Activated CD4-positive, alpha-beta T cell treated with anti-CD3 and anti-CD28 coated beads, Interleukin-2, amount 50 U/mL, for 48 hours (primary cell): Measurements from ENCODE around the gene BANP.
A peak's percentile ranks its signal among the peaks of the same experiment; 100 is the strongest.
"Not testable (repeated sequence)": the region's sequence is repeated elsewhere in the genome, so short reads cannot be mapped to it uniquely, and the experiment has no call there.

Source experiments
- DNase-seq, 2 experiments: peaks; one replicate each; pipeline ENCODE4 v3.0.0-alpha.2; 2020

Gene BANP

DNA sequence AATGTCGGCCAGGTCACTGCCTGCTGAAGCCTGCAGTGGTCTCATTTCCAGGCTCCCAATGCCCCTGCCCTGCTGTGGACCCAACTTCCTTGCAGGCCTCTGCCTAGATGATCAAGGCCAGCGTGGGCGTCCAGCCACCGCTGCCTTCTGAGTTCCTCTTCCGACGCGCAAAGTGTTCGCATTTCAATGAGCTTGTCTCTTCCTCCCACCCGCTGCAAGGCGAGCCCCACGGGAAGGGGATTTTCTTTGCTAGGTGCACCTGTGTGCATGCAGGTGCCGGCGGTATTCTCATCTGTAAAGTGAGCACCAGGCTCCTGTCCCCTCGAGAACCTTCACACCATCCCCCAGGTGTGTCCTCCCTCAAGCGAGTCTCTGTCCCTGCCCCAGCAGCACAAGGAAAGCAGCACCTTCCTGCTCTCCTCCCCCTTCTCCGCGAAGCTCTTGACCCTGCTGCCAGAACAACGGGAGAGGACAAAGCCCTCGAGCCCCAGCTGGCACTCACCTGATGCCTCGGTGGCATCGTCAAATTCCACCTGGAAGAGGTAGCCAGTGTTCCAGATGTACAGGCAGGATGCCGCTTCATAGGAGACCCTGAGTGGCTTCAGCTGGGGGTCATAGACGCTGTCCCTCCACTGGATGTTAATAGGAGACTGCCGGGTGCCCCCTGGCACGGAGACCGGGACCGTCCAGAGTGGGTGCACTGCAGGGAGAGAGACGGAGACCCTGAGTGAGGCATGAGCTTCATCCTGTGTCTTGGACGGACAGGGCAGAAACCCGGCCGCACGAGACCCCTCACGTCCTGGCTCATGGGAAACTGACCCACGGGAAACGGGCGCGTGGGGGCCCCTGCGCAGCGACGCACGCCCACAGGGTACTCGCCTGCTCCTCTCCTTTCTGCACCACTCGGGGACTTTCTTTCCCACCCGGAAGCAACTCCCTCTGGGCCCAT lies 24.7 kb upstream of the BANP start:
- peak in 1 of 2 experiments; percentile 17 for DNase-seq

DNA sequence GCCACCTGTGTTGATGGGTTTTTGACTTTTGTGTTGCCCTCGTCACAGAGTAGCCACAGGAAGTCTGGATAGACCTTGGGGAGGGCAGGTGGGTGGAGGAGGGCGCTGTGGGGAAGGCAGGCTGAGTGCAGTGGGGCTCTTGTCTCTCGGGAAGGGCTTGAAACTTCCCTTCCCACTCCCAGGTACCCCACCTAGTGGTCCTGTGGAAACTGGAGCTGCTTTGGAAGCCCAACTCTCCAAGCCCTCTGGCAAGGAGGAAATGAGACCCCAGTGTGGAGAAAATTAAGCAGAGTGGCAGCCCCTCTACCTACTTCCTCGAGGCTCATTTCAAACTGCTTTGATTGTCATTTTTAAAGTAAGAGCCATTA lies 24.1 kb upstream of the BANP start:
- no peak for DNase-seq

DNA sequence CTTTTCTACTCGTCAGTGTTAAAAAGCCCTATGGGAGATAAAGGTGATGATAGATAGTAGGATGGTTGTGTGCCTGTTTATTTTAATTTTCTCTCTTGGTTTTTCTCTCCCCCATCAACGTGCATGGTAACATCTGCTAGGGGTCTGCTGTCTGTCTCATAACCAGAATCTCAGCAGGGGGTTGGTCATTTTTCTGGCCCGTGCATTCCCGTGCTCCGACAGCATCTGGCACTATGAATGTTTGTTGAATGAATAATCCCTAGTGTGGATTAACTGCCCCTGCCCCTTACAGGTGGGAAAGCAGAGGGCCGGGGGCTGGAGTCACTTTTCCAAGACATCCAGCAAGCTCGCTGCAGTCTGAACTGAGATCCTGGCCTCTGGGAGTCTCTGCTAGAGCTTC lies 21.2 kb upstream of the BANP start:
- no peak for DNase-seq

DNA sequence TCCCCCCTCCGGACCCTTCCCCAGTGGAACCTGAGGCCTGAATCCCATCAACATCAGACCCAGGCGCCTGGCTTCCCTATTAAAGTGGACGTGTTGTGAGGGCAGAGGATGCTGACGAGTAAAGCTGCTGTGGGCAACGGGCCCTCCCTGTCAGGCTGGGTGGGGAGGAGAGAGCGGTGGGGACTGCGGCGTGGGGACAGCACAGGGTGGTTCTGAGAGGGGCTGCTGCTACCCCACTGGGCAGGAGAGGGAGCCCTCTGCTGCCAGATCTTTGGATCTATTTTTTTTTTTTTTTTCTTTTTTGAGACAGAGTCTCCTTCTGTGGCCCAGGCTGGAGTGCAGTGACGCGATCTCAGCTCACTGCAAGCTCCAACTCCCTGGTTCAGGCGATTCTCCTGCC lies 20.8 kb upstream of the BANP start:
- no peak for DNase-seq

DNA sequence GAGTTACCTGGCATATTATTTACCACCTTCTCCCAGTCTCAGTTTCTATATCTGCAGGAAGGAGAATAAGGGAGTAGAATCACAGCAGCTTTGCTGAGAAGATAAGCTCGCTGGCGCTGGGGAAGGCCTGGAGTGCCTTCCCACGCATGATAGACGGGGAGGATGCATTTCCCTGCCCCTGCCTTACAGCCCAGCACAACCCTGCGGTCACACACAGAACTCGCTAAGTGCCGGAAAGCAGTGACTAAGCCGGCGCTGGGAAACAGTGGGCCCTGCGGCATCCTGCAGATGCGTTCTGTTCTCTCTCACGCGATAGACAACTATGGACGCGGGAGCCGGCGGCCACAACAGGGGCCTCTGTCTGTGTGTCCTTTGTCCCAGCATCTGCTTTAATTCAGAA lies 19.7 kb upstream of the BANP start:
- DNase-seq: no peak

DNA sequence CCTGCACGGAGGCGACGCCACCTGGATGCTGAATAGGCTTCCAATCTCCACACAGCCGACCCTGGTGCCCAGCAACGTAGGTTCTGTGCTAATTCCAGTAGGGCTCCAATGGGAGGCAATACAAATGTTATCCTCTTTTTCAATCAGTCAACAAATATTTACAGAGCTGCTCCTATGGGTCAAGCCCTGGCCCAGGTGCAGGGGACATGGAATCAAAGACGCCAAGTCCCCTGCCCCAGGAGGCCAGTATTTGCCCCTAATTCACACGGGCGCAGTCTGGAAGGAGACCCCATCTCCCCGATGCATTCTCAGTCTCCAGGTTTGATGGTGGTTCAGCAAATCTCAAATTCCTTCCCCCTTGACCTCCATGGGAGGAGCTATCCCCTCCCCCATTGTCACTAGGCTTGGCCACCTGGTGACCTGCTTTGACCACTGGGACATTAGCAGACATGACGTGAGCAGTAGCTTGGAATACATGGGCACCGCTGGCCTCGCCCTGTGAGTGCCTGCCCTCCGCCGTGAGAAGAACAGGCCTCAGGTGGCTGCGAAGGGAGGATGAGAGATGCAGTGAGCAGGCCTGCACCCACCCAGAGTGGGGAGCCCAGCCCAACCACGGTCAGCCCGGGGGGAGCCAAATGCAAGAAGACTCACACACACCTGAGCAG lies 18.6 kb upstream of the BANP start:
- not testable (repeated sequence) for DNase-seq

DNA sequence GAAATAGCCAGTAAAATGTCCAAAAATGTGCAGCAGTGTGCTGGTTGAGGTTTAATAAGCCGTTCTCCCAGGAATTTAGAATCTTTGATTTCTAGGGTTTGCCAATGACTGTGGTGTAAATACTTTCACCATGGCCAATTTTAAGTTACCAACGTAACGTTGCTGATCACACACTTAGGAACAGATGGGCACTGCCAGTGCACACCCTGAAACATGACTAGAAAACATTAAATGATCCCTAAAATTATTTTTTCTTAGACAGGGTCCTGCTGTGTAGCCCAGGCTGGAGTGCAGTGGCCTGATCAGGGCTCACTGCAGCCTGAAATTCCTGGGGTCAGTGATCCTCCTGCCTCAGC lies 18.1 kb upstream of the BANP start:
- no peak for DNase-seq

DNA sequence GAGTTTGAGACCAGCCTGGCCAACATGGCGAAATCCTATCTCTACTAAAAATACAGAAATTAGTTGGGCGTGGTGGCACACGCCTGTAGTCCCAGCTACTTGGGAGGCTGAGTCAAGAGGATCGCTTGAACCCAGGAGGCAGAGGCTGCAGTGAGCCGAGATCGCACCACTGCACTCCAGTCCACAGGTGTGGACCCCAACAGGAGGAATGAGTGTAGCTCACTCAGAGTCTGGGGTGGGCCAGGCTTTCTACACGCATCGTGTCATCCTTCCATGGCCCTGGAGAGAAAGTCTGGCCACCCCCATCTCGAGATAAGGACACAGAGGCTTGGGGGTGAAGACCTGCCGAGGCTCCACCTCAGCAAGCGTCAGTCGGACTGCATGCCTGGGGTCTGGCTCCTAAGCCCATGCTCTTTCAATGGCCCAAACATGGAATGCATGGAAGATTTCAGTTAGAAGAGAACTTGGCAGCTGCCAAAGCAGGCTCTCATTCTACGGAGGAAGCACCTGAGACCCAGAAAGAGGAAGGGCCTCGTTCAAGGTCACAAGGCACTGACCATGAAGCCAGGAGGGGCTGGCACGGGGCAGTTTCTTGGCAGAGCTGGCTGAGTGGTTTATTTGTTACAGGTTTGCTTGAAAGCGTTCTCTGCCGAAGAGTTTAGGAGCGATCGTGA lies 16.3 kb upstream of the BANP start:
- DNase-seq: not testable (repeated sequence)

DNA sequence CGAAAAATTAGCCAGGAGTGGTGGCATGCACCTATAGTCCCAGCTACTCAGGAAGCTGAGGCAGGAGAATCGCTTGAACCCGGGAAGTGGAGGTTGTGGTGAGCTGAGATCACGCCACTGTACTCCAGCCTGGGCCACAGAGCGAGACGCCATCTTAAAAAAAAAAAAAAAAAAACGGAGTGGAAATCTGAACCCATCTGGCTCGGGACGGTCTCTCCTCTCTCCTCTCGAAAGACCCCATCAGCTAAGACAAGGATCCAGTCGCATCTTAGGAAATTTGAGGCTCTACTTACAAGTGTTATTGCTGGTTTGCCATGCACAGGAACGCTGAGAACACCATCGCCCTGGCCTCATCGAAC lies 15.2 kb upstream of the BANP start:
- DNase-seq: not testable (repeated sequence)

DNA sequence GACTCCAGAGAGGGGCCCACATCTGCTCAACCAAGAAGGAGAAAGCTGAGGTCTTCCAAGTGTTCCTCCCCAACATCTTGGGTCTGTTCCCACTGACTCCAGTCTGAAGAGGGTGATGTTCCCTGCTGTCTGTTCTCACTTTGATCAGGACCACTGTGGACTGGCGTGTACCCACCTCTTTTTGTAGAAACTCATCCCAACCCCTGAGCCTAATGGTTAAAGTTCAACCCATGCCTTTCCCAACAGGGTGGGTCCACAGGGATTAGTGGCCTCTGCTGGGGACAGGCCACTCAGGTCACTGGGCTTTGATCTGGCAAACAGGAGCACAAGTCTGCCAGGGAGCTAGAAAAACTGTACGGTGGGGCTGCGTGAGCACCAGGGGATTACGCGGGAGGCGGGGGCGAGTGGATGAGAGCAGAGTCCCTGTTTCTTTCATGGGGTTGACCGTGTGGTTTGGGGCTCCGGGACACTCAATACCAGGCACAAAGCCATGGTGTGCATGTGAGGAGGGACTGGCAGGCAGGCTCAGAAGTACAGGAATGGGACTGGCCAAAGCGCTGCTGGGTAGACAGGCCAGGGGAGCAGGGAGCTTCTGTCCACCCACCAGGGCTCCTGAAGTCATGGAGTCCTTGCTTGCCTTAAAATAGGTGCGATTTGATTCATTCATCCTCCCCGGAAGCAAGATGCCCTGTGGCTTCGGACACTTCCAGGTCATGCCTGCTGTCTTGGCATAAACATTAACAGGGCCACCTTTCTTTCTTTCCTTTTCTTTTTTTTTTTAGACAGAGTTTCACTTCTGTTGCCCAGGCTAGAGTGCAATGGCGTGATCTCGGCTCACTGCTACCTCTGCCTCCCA lies 14.6 kb upstream of the BANP start, which contains the start of gene CA5A:
Gene CA5A (minus strand): TSS at position 155 of the 856 bp plus-strand sequence. CDS start 79 bp downstream, at position 76.
- DNase-seq: no peak

DNA sequence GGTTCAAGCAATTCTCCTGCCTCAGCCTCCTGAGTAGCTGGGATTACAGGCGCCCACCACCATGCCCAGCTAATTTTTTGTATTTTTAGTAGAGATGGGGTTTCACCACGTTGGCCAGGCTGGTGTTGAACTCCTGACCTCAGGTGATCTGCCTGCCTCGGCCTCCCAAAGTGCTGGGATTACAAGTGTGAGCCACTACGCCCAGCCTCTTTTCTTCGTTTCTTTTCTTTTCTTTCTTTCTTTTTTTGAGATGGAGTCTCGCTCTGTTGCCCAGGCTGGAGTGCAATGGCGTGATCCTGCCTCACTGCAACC lies 14.0 kb upstream of the BANP start:
- DNase-seq: not testable (repeated sequence)

DNA sequence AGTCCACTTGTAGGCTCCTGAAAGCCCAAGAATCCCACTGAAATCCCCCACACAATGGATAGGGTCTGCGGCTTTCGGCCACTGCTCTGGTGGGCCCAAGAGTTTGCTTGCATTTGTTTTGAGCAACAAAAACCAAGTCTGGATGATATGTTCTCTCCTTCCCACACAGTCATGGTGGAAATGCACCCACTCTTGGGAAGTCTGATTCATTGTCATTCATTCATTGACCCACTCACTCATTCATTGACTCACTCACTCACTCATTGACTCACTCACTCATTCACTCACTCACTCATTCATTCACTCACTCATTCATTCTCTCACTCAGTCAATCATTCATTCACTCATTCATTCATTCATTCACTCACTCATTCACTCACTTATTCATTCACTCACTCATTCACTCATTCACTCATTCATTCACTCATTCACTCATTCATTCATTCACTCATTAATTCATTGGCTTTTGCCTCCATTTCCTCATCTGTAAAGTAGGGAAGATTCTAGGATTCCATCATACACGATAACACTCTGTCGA lies 12.8 kb upstream of the BANP start:
- DNase-seq: no peak

DNA sequence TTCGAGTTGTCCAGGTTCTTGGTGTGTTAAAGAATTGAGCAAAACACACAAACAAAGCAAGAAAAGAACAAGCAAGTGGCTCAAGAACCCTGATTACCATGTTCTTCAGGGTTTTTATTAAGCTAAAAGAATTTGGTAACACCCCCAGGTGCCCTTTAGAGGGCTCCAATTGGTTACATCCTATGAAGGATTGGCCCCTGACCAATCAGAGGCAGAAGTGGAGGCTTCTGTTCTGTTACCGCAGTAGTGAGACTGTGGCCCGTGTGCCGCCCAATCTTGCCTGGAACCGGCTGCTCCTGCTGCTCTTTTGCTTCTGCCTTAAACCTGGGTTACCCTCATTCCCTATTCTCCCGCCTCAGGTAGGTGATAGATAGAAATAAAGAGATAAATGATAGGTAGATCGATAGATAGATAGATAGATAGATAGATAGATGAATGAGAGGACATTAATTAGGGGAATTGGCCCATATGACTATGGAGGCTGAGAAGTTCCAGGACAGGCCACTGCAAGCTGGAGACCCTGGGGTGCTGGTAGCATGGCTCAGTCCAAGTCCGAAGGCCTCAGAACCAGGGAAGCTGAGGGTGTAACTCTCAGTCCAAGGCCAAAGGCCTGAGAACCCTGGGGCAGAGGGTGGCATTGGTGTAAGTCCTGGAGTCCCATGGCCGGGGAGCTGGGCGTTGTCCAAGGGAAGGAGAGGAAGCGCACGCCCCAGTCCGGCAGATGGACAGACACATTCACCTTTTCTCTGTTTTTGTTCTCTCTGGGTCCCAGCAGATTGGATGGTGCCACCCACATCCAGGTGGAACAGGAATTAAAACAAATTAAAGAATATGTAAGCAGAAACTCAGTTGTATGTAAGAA lies 11.4 kb upstream of the BANP start:
- no peak for DNase-seq

DNA sequence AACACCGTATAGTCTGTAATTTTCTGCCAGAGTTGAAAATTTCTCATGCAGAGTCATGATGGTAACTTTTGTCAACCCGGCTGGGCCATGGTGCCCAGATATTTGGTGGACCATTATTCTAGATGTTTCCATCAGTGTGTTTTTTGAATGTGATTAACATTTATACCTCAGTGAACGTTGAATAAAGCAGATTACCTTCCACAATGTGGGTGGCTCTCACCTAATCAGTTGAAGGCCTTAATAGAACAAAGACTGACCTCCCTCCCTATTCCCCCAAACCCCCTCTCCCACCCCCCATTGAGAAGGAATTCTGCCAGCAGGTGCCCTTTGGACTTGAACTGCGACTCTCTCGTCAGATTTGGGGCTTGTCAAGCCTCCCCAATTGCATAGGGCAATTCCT lies 8.6 kb upstream of the BANP start:
- DNase-seq: no peak

DNA sequence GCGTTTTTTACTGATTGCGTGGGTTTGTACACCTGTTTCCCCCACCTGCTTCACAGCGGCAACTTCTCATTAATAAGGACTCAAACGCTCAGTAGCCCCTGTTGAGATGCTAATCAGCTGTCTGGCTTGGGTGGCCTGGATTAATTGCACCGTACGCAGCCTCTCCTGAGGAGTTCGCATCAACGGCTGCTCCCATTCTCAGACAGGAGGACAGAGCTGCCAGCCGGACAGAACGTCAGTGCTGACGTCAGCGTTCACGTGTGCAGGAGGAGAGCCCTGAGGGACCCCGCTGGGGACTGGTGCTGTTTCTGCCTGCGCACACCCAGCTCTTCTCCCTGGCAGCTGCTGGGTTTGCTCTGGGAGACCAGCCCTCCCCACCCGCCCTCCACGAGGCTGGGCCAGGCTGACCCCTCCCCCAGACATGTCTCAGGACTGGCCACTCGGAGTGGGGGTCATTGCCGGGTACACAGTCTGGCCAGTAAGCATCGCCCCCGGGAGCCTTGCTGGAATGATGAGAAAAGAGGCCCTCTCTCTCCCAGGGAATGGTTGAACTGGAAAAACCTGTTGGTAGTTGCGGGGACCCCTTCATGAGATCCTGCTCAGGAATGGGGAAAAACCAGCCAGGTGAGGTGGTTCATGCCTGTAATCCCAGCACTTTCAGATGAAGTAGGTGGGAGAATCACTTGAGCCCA lies 5.7 kb upstream of the BANP start:
- DNase-seq: no peak

DNA sequence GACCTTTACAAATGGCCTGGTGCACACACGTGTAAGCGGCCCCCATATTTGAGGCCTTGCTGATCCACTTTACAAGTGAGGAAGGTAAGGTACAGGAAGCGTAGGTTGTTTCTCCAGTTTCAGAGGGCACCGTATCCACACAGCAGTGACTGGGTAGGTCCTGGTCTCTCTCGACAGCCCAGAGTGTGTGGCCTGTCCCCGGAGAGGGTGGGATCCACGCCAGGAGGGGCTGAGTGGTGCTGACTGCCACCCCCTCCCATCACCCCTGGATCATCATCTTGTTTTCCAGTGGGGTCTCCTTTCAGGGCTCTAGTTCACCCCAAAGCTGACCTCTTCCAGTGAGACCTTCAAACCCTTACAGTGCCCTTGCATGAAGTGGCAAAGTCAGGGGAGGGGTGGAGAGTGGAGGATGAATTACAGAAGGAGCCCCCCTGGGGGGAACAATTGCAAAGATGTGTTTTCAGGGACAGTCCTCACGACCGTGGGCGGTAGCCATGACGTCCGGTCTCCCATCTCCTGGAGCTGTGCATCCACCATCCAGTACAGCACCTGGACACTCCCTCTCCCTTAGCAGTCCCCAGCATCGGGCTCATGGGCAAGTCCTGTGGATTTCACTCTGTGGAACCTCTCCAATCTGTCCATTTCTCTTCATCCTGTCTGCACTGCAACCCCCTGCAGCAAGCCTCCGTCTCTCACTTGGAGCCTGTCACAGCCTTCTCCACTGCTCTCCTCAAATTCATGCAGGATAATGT lies 4.5 kb upstream of the BANP start:
- no peak for DNase-seq

DNA sequence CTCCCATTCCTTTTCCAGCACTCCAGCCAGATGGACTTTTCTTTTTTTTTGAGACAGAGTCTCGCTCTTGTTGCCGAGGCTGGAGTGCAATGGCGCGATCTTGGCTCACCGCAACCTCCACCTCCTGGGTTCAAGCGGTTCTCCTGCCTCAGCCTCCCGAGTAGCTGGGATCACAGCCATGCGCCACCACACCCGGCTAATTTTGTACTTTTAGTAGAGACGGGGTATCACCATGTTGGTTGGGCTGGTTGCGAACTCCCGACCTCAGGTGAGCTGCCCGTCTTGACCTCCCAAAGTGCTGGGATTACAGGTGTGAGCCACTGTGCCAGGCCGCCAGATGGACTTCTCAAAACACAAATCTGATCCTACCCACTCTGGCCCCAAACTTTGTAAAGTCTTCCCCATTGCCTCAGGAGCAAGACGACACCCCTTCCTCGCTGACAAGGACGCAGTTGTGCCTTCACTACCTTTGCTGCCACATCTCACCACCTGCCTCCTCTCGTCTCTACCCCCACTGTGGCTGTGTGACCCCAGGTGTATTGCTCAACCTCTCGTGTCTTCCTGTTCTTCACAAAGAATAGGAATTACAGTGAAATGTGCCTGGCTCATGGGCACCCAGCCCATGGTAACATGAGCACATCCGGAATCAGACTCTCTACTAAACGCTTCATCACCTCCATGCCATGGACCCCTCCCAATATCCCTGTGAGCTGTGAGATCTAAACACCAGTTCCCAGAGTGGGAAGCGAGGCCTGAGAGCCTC lies 3.7 kb upstream of the BANP start:
- no peak for DNase-seq

DNA sequence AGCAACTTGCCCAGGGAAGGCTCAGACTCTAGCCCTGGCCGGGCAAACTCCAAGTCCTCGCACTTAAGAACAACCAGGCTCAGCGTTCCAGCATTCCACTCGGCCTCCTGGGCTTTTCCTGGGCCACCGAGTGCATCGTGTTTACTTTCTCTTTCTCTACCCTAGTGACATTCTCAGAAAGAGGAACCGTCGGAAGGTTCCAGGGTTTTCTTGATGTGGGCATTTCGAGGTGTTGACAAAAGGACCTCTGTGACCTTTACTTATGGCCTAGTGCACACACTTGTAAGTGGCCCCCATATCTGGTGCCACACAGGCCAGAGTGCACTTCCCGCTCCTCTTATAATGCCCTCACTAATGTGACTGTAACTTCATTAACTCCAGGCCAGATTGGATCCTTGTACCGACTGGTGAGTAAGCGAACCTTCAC lies 3.1 kb upstream of the BANP start:
- no peak for DNase-seq

DNA sequence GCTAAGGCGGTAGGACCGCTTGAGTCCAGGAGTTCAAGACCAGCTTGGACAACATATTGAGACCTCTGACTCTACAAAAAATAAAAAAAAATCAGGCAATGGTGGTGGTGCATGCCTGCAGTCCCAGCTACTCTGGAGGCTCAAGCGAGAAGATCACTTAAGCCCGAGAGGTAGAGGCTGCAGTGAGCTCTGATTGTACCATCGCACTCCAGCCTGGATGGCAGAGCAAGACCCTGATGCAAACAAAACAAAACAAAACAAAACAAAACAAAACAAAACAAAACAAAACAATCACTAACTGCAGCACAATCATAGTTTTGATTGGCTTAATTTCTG lies 2.5 kb upstream of the BANP start:
- DNase-seq: no peak
